Measurements from ENCODE around the gene AHDC1.
"Not testable (repeated sequence)": the region's sequence is repeated elsewhere in the genome, so short reads cannot be mapped to it uniquely, and the experiment has no call there.

AHDC1 gene

DNA sequence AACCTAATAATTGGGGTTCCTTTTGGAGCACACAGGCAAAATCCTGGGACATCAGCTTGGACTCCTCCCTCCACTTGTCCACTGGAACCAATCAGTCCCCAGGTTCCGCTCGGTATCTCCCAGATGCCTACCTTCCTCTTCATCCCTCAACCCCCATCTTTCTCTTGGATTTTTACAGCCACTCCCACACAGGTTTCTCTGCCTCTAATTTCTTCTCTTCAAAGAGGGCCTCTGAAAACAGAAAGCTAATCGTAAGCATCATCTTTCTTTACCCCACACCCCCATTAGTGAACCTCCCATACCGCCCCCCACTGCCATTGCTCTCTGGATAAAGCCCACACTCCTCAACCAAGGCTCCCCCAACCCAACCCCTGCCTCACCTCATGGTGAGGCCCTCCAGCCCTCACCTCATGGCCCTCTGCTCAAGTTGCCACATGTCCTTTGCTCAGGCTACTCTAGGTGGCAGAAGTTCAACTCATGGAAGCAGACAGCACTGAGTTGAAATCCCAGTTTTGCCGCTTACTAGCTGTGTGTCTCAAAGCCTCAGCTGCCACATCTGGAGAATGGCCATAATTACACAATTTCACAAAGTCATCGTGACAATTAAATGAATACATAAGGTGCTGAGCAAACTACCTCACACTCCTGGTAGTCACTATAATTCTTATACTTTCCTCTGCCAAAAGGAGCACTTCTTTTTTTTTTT lies 95.8 kb downstream of the AHDC1 start:
- no peak for DNase-seq

DNA sequence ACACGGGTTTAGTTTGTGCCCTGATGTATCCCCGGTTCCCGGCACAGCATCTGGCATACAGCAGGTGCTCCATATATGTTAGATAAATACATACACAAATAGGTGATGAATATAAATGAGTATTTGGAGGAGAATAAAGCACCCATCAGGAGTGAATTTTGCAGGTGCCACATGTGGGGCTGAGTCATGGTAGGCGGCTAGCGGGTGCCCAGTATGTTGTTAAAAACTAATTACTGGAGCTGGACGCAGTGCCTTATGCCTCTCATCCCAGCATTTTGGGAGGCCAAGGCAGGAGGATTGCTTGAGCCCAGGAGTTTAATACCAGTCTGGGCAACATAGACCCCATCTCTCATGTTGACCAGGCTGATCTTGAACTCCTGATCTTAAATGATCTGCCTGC lies 97.2 kb downstream of the AHDC1 start:
- DNase-seq: no peak

DNA sequence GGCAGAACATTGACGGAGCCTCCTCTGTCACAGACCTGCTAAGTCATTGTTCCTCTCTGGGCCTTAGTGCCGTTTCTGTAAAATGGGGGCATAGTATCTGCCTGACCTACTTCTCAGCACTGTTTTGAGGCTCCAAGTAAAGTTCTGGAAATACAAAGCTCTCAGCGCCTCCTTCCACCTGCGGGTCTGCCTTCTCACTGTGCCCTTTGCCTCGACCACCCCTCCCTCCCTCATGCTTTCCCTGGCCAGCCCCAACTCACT lies 98.6 kb downstream of the AHDC1 start:
- DNase-seq: no peak

DNA sequence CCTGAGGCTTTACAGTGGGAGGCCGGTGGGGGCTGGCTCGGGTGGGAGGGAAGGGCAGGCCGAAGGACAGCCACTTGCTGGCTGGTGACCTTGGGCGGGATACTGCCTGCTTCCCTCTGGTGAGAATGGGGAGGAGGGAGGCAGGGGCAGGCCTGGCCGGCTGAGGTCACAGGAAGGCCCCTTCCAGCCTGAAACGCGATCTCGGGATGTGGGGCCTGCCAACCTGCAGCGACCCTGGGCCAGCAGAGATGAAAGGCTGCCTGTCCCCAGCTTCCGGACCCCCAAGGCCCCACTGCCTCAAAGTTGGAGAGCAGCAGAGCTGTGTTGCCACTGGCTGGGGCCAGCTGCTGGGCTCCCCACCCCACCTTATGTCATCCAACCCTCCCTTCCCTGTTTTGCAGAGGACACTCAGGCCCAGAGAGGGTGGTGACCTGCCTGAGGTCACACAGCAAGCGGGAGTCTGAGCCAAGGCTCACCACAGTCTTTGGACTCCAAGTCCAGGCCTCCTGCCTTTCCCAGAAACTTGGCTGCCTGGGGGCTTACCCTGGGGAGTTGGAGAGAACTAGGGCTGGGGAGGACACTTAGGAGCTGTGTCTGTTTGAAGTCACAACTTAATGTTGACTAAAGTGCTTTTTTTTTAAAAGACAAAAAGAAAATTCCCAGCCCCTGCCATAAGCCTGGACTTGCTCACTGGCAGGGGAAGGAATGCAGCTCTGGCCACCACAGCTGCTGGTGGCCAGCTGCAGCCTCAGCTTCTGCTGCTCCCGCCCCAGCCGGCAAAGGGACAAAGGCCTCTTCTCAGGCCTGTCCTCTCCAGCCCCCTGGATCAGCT lies 99.1 kb downstream of the AHDC1 start:
- DNase-seq: no peak

DNA sequence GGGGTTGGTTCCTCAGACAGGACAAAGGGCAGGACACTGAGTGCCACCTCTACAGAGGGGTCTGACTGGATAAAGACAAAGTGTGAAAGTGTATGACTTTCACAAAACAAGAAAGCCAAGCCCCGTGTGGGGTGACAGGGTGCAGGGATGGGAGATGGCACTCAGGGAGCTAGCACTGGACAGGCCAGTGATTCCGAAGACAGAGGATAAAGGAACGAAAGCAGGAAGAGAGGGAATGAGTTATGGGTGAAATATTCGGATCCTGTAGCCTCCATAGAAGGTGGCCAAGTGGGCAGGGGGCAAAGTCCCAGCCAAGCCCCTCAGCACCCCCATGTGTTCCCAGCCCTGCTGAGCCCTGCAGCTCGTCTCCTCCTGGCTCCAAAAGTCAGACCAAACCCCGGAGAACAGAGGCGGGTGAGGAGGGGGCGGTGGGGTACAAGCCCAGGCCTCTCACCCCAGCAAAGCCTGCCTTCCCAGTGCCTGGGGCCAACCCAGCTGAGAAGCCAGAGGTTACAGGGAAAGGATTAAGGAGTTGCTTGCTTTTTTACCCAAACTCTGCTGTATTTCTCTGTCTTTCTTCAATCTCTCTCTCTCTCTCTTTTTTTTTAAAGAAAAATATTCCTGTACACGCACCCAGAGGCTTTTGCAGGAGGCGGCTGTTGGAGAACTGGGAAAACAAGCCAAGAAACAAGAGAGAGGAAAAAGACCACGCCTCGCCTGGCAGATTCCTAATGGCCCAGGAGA lies 99.9 kb downstream of the AHDC1 start:
- DNase-seq: no peak

DNA sequence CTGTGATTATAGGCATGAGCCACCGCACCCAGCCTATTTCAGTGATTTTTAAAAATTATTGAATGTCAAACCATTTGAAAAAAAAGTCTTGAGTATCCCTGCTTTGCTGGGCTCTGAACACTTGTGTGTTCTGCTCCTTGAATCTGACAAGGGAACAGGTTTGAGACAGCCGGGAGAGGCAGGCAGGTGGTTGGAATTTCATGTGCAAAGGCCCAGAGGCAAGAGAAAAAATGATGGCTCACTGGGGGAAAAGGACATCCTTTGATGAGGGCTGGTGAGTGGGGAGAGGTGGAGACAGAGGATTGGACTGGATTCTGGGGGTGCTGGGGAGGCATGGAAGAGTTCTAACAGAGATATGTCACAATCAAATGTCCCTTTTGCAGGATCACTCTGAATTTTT lies 100.9 kb downstream of the AHDC1 start:
- no peak for DNase-seq

DNA sequence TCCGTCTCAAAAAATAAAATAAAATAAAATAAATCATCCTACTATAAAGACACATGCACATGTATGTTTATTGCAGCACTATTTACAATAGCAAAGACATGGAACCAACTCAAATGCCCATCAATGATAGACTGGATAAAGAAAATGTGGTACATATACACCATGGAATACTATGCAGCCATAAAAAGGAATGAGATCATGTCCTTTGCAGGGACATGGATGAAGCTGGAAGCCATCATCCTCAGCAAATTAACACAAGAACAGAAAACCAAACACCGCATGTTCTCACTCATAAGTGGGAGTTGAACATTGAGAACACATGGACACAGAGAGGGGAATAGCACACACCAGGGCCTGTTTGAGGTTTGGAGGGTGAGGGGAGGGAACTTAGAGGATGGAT lies 102.8 kb downstream of the AHDC1 start:
- not testable (repeated sequence) for DNase-seq

DNA sequence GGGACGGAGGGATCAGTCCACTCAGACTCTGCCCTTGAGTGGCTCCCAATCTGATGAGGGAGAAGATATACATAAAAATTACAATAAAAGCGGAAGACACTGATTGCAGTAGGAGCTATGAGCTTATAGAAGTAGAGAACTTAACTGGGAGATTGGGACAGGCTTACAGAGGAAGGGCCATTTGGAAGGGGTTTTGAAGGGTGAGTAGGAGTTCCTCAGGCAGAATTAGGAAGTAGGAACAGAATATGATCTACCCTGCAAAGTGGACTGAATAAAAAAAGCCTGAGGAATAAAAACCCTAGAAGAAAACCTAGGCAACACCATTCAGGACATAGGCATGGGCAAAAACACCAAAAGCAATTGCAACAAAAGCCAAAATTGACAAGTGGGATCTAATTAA lies 104.8 kb downstream of the AHDC1 start:
- no peak for DNase-seq

DNA sequence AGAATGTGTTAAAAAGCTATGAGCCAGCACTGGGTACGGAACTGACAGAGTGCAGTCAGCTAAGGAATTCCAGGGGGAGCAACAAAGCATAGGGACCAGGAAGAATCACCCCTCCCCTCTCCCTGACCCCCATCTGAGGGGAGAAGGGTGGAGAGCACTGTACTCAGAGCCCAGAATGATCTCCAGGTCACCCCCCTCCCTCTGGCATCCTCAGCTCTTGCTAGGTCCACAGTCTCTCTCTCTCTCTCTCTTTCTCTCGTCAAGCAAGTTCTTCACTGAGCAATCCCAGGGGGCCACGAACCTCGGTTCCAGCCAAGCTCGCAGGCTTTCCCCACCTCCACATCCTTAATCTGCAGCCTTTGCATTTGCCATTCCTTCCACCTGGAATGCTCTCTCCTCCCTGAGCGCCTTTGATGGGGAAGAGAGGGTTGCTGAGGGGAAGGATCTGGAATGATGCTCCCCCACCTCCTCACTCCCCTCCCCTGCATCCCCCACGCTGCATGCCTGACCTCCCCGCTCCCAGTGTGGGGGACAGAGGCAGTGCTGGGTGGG lies 107.3 kb downstream of the AHDC1 start:
- no peak for DNase-seq

DNA sequence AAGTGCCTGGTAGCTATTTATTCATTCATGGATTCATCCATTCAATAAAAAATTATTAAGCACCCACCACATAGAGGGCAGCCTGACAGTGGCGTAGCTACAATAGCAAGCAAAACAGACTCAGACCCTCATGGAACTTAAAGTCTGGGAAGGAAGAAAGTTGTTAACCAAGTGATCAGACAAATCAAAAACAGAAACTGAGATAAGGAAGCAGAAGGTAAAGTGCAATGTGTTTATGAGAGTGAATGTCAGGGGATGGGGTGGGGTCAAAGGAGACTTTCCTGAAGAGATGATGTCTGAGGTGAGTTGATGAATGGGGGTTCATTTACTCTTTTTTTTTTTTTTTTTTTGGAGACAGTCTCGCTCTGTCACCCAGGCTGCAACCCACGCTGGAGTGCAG lies 111.1 kb downstream of the AHDC1 start:
- no peak for DNase-seq

DNA sequence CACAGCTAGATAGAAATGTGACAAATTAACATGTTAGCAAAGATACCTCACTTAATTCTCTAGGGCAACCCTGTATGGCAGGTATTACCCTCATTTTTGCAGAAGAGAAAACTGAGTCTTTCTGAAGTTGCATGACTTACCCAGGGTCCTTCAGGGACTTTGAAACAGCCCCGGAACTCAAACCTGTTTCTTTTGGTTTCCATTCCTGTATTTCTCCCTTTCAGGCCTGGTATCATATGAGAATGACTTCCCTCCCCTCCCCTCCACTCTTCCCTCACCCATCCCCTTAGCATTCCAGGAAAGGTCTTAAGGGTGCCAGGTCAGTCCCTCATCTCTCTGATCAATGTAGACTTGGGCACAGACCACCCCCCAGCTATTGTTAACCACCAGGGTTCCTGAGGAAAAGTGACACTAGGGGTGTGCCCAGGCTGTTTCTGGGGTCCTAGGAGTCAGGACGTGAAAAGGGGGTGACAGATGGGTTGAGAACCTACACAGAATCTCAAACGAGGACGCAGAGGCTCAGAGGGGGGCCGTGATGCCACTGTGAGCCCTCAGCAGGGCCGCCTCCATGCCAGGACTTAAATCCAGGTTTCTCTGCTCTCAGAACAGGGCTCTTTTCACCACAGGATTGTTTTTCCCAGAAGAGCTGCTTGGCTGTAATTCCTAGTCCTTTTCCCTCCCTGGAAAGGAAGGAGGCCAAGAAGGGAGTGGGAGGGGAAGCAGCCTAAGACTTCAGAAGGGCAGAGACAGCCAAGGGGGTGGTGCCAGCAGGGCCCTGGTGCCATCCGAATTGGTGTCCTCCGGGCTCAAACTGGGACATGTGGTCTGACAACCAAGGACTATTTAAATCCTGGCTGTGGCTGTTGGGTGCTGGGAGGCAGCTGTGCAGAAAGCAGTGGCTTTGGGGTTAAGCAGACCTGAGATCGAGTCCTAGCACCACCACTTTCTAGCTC lies 111.9 kb downstream of the AHDC1 start:
- no peak for DNase-seq

DNA sequence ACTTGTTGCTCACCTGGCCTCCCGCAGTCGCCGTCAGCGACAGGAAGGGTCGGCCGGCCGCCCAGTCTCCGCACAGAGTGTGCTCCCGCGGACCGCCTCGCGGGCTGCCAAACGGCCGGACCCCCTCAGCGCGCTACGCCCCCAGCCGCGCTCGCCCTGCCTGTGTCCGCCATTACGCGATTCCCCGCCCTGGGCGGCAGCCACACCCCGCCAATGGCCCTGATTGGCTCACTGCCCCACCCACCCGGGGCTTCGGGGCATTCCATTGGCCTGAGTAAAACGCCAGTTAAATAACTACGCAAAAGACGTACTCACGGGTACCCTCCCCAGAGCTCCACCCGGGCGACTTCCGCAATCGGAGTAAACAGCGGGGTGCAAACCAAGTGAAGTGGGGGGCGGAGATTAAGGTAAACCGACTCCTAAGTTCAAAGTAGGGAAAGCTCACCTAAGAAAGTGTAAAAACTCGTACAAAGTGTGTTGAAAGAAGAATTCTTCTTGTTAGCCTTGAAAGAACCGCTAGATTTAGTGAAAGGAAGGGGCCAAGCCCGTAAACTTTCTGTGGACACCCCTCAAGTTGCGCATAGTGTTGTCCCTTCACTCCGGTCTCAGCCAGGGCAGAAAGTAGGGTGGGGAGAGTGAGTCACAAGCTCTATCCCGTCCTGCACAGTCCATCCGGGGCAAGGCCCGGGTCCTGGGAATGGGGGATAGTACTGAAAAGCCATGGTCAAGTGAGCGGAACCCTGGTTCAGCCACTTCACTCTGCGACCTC lies 113.8 kb downstream of the AHDC1 start, which contains the start of gene WASF2:
WASF2 (minus strand) TSS at position 195 of the 769 bp plus-strand sequence. CDS start 61,277 bp downstream, outside the sequence.
- peak; percentile 98 for DNase-seq

DNA sequence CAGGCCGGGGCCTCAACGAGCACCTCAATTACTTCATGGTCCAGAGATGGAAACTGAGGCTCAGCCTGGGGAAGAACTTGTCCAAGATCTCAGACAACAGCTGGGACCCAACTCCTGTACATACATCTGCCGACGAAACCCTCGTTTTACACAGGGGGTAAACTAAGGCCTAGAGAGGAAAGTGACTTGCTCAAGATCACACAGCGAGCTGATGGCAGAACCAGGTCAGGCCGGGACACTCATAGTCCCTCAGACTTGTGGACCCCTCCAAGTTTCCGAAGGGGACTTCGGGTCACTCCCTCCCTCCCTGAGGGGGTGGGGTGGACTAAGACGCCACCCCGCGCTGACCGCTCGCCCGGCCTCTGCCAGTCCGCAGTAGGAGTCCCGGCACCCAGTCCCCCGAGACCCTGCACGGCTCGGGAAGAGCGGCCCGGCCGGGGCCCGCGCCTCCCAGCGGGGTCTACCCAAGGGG lies 114.4 kb downstream of the AHDC1 start:
- DNase-seq: no peak

DNA sequence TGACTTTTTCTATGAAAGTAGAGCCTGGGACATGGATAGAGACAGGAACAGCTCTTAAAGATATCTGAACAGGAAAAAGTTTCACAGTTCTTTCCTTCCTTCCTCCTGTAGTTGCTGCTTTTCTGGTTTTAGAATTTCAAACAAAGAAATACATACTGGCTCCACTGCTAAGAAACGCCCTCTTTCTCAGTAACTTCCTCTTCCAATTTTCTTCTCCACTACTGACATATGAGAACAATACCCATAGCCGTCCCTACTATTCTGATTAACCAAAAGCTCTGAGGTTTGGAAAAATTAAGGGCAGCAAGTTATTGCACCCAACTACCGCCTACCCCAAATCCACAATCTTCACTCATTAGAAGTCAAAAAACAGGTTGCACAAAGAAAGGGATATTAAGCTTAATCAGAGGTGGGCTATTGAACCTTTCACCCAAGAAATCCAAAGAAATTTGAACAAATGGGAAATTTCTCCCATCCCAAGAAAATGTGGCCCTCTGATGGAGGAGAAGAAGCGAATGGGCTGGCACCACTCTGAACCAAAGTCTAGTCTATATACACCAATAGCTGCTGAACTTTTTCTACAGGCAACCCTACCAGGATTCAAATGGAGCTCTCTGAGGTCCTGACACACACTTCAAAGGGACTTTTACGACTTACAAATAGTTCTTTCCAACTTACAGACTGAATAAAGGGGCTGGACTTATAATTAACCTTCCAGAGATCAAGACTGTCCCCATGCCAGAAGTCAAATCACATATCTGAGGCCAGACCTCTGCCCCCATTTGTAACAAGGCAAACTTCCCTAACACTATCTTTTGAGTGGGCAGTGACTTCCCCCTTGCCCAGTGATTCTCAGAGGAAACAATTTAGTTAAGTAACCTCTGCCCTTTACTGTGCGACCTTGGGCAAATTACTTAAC lies 115.7 kb downstream of the AHDC1 start:
- DNase-seq: peak; percentile 24

DNA sequence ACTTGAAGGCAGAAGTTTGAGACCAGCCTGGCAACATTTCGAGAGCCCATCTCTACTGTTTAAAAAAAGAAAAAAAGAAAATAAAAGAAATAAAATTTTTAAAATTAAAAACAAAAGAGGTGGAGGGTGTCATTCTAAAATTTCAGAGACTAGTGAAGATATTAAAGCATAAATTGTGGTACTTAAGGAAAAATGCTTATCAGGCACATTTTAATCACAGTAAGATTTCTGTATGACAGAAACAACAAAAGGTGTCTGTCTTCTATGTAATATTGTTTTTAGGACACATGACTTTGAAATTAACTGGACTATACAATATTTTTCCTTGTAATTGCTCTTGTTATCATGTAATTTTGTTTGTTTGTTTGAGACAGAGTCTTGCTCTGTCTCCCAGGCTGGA lies 118.6 kb downstream of the AHDC1 start:
- no peak for DNase-seq

All from CD4-positive, alpha-beta T cell treated with Interleukin-10 for 1 hour (primary cell).